Endodermal cell (in vitro differentiated cells): Measurements from ENCODE around the gene TMEM222. TPM values are rescaled to one million over a fixed set of nuclear protein-coding genes. Genes with fewer than 3 reads are reported as not detected.

Experiments used
- DNase-seq: peaks from one replicate; pipeline ENCODE4 v3.0.0-alpha.2; 2017
- H3K27ac ChIP-seq: 2 replicates; pipeline ENCODE4 v1.5.1; 2013; ENCODE audit warnings: mild to moderate bottlenecking, low read depth, low read length, moderate library complexity
- H3K27me3 ChIP-seq: 2 replicates; pipeline ENCODE4 v1.6.1; 2013; ENCODE audit warnings: mild to moderate bottlenecking, low read length, moderate library complexity; ENCODE audit not compliant: insufficient read depth, control insufficient read depth, poor library complexity, severe bottlenecking
- H3K36me3 ChIP-seq: 2 replicates; pipeline ENCODE4 v1.7.0; 2013; ENCODE audit warnings: mild to moderate bottlenecking, low read length, moderate library complexity; ENCODE audit not compliant: control insufficient read depth, insufficient read depth
- H3K4me1 ChIP-seq: one replicate; pipeline ENCODE4 v1.7.0; 2013; ENCODE audit warnings: low read length; ENCODE audit not compliant: control insufficient read depth, insufficient read depth
- H3K4me3 ChIP-seq: 2 replicates; pipeline ENCODE4 v1.5.1; 2013; ENCODE audit warnings: mild to moderate bottlenecking, low read length, moderate library complexity
- H3K9ac ChIP-seq: 2 replicates; pipeline ENCODE4 v1.6.1; 2013; ENCODE audit warnings: mild to moderate bottlenecking, low read length, moderate library complexity; ENCODE audit not compliant: poor library complexity, severe bottlenecking; ENCODE audit errors: extremely low read depth
- H3K9me3 ChIP-seq: 2 replicates; pipeline ENCODE4 v1.6.1; 2013; ENCODE audit warnings: mild to moderate bottlenecking, low read length, moderate library complexity; ENCODE audit not compliant: control insufficient read depth
- H3K27ac Mint-ChIP-seq: 2 replicates; pipeline ENCODE4 v1.8.0; 2020; ENCODE audit warnings: mixed read lengths
- H3K27me3 Mint-ChIP-seq: 2 replicates; pipeline ENCODE4 v1.8.0; 2021; ENCODE audit warnings: mild to moderate bottlenecking, mixed read lengths; ENCODE audit not compliant: insufficient read depth
- H3K36me3 Mint-ChIP-seq: 2 replicates; pipeline ENCODE4 v1.8.0; 2020; ENCODE audit warnings: low read depth, mixed read lengths
- H3K4me1 Mint-ChIP-seq: 2 replicates; pipeline ENCODE4 v1.8.0; 2020; ENCODE audit warnings: mixed read lengths
- H3K4me3 Mint-ChIP-seq: 2 replicates; pipeline ENCODE4 v1.8.0; 2020; ENCODE audit warnings: mild to moderate bottlenecking, moderate library complexity, mixed read lengths
- H3K9me3 Mint-ChIP-seq: 2 replicates; pipeline ENCODE4 v1.8.0; 2020; ENCODE audit warnings: mild to moderate bottlenecking, mixed read lengths
- CTCF ChIP-seq: fragments of 200-600 bp; sonication (generic); conservative IDR thresholded peaks from 2 replicates; pipeline ENCODE4 v1.5.0; 2021; ENCODE audit warnings: antibody characterized with exemption, mild to moderate bottlenecking
- WGBS, 2 experiments: methylation state at CpG; one replicate each; pipeline versions ENCODE4 v1.1.5 to v1.1.7; 2013; ENCODE audit warnings: missing lambda C conversion rate in 2 of 2, mixed read lengths in 1 of 2; ENCODE audit not compliant: insufficient coverage in 1 of 2, insufficient read length in 1 of 2; 5-methylcytosine and 5-hydroxymethylcytosine counted together
- total RNA-seq, 2 donors: library from RNA; stranded (reverse); fragmentation: NEBNext Ultra II Directional in 1 of 2; extraction: Animal tissue kit (Norgen Biotek cat#: 25700) in 1 of 2; gene quantifications; 2 replicates in 1 of 2; 3 replicates in 1 of 2; pipeline ENCODE4 v1.2.1, GENCODE V29; 2021

TMEM222 gene
- total RNA-seq, 2 donors from 2014 or later, result 26.0 to 31.8 TPM

- peak overlapping the region; percentile 21 for H3K4me3 Mint-ChIP-seq
- DNase-seq, result peak; percentile 94
- 55 to 63% methylated on average over 9 to 14 of the region's 14 CpGs for WGBS, 2 experiments
- peaks cover 21% of the 10 kb centered on the region for H3K4me1 ChIP-seq
- H3K27me3 ChIP-seq, result no peaks in the 10 kb centered on the region
- peak overlapping the region; percentile 93 for H3K27ac Mint-ChIP-seq
- H3K36me3 Mint-ChIP-seq, result peaks cover 26% of the 10 kb centered on the region
- H3K9me3 ChIP-seq, result no peaks in the 10 kb centered on the region
- H3K27me3 Mint-ChIP-seq, result no peaks in the 10 kb centered on the region
- H3K27ac ChIP-seq, result peak overlapping the region; percentile 94
- peaks cover 29% of the 10 kb centered on the region for H3K4me1 Mint-ChIP-seq
- peaks cover 18% of the 10 kb centered on the region for H3K36me3 ChIP-seq
- no peaks in the 10 kb centered on the region for H3K9me3 Mint-ChIP-seq
- peak overlapping the region; percentile 21 for H3K4me3 ChIP-seq
- peak overlapping the region; percentile 19 for H3K9ac ChIP-seq
- no peak for TF ChIP-seq CTCF
Measured at GRCh38 chr1:27299385-27300271, 22.3 kb upstream of the TMEM222 start.

GRCh38 chr1:27300341-27301051 lies 21.5 kb upstream of the TMEM222 start:
- peaks cover 23% of the 10 kb centered on the region for H3K36me3 Mint-ChIP-seq
- H3K4me1 ChIP-seq, result peaks cover 21% of the 10 kb centered on the region
- peak; percentile 99 for TF ChIP-seq CTCF
- no peaks in the 10 kb centered on the region for H3K9me3 Mint-ChIP-seq
- no peaks in the 10 kb centered on the region for H3K9me3 ChIP-seq
- H3K9ac ChIP-seq, result no peak overlapping the region
- no peaks in the 10 kb centered on the region for H3K27me3 ChIP-seq
- H3K4me3 ChIP-seq, result no peak overlapping the region
- no peak overlapping the region for H3K4me3 Mint-ChIP-seq
- peak overlapping the region; percentile 94 for H3K27ac ChIP-seq
- H3K36me3 ChIP-seq, result peaks cover 18% of the 10 kb centered on the region
- peaks cover 29% of the 10 kb centered on the region for H3K4me1 Mint-ChIP-seq
- H3K27me3 Mint-ChIP-seq, result no peaks in the 10 kb centered on the region
- H3K27ac Mint-ChIP-seq, result peak overlapping the region; percentile 93
- DNase-seq, result peak; percentile 95
- 13 to 52% methylated on average over 1 to 5 of the region's 5 CpGs for WGBS, 2 experiments

GRCh38 chr1:27301052-27301422 lies 20.9 kb upstream of the TMEM222 start:
- DNase-seq, result no peak
- H3K9me3 Mint-ChIP-seq, result no peaks in the 10 kb centered on the region
- peaks cover 21% of the 10 kb centered on the region for H3K4me1 ChIP-seq
- H3K9ac ChIP-seq, result no peak overlapping the region
- H3K27ac Mint-ChIP-seq, result peak overlapping the region; percentile 52
- no peak for TF ChIP-seq CTCF
- peaks cover 18% of the 10 kb centered on the region for H3K36me3 ChIP-seq
- H3K27me3 ChIP-seq, result no peaks in the 10 kb centered on the region
- H3K4me1 Mint-ChIP-seq, result peaks cover 29% of the 10 kb centered on the region
- no peaks in the 10 kb centered on the region for H3K9me3 ChIP-seq
- peaks cover 23% of the 10 kb centered on the region for H3K36me3 Mint-ChIP-seq
- H3K27me3 Mint-ChIP-seq, result no peaks in the 10 kb centered on the region
- 70 to 78% methylated on average over 3 to 8 of the region's 8 CpGs for WGBS, 2 experiments
- H3K4me3 Mint-ChIP-seq, result no peak overlapping the region
- peak overlapping the region; percentile 51 for H3K27ac ChIP-seq
- no peak overlapping the region for H3K4me3 ChIP-seq
